Fibroblast of the conjunctiva (primary cell): Measurements from ENCODE around the gene NUP42.
A peak's percentile ranks its signal among the peaks of the same experiment; 100 is the strongest.
"Not testable (repeated sequence)": the region's sequence is repeated elsewhere in the genome, so short reads cannot be mapped to it uniquely, and the experiment has no call there.

Experiments
- DNase-seq: peaks from one replicate; pipeline ENCODE4 v3.0.0-alpha.2; 2010; ENCODE audit warnings: low read depth

NUP42 gene

GRCh38 chr7:23181684-23182553 is at the start of gene NUP42:
NUP42 (plus strand) TSS chr7:23182048; CDS start chr7:23182086, 38 bp downstream.
- peak; percentile 99 for DNase-seq

- DNase-seq = no peak
These were observed 48.1 kb upstream of the NUP42 start for GRCh38 chr7:23133797-23134196.

GRCh38 chr7:23135755-23136154 is 46.1 kb upstream of the NUP42 start:
- DNase-seq = no peak

- no peak for DNase-seq
These were observed 45.6 kb upstream of the NUP42 start for GRCh38 chr7:23136216-23136615.

GRCh38 chr7:23157679-23158078 is 24.2 kb upstream of the NUP42 start:
- no peak for DNase-seq

- DNase-seq = no peak
These were observed 23.3 kb upstream of the NUP42 start for GRCh38 chr7:23158546-23158945.

GRCh38 chr7:23161482-23161881 is 20.4 kb upstream of the NUP42 start:
- DNase-seq = no peak

- no peak for DNase-seq
These were observed 17.0 kb upstream of the NUP42 start for GRCh38 chr7:23164846-23165245.

GRCh38 chr7:23165316-23165715 is 16.5 kb upstream of the NUP42 start:
- DNase-seq = no peak

GRCh38 chr7:23167691-23168090 is 14.2 kb upstream of the NUP42 start:
- no peak for DNase-seq

GRCh38 chr7:23168111-23168885 is 13.6 kb upstream of the NUP42 start:
- no peak for DNase-seq

GRCh38 chr7:23175938-23176337 is 5.9 kb upstream of the NUP42 start:
- DNase-seq = no peak

- DNase-seq = no peak
These were observed 1.6 kb downstream of the NUP42 start for GRCh38 chr7:23183279-23184012.

GRCh38 chr7:23184291-23184690 is 2.4 kb downstream of the NUP42 start:
- no peak for DNase-seq

- DNase-seq = peak; percentile 53
These were observed 3.0 kb downstream of the NUP42 start for GRCh38 chr7:23184709-23185359.

- no peak for DNase-seq
These were observed 4.1 kb downstream of the NUP42 start for GRCh38 chr7:23185980-23186379.

- DNase-seq = no peak
These were observed 9.2 kb downstream of the NUP42 start for GRCh38 chr7:23191022-23191421.

- DNase-seq = not testable (repeated sequence)
These were observed 11.9 kb downstream of the NUP42 start for GRCh38 chr7:23193650-23194227.

- DNase-seq = no peak
These were observed 14.5 kb downstream of the NUP42 start for GRCh38 chr7:23196306-23196705.

GRCh38 chr7:23197745-23198144 is 15.9 kb downstream of the NUP42 start:
- DNase-seq = not testable (repeated sequence)

- no peak for DNase-seq
These were observed 18.5 kb downstream of the NUP42 start for GRCh38 chr7:23200331-23200730.

GRCh38 chr7:23204241-23204640 is 22.4 kb downstream of the NUP42 start:
- no peak for DNase-seq
